GM11168 (cell line): ENCODE data around the gene MBD5.
"Not testable (repeated sequence)": the region's sequence is repeated elsewhere in the genome, so short reads cannot be mapped to it uniquely, and the experiment has no call there.

Source experiments
- in situ Hi-C: fragments of 300-500 bp; cut with MboI; formaldehyde crosslinking; loops from one replicate; pipeline ENCODE4 v1.12.0; 2022; ENCODE audit warnings: low sequenced_read_pairs; ENCODE audit not compliant: unreplicated experiment

MBD5 gene

GRCh38 chr2:148531669-148532428 lies 511.0 kb downstream of the MBD5 start:
- in situ Hi-C loops = no loop called here

- in situ Hi-C loops = no loop called here
Observed at GRCh38 chr2:148533004-148533403, 512.1 kb downstream of the MBD5 start.

- in situ Hi-C loops = no loop called here
Observed at GRCh38 chr2:148533685-148534084, 512.8 kb downstream of the MBD5 start.

- in situ Hi-C loops = no loop called here
Observed at GRCh38 chr2:148534416-148535204, 513.7 kb downstream of the MBD5 start.

GRCh38 chr2:148538375-148538774 lies 517.5 kb downstream of the MBD5 start:
- in situ Hi-C loops = no loop called here

- in situ Hi-C loops = no loop called here
Observed at GRCh38 chr2:148540022-148540421, 519.1 kb downstream of the MBD5 start.

- in situ Hi-C loops = no loop called here
Observed at GRCh38 chr2:148541792-148542191, 520.9 kb downstream of the MBD5 start.

- in situ Hi-C loops = no loop called here
Observed at GRCh38 chr2:148542614-148543013, 521.7 kb downstream of the MBD5 start.

- in situ Hi-C loops = not testable (repeated sequence)
Observed at GRCh38 chr2:148543088-148543540, 522.2 kb downstream of the MBD5 start.

- in situ Hi-C loops = no loop called here
Observed at GRCh38 chr2:148545390-148546256, 524.7 kb downstream of the MBD5 start.

GRCh38 chr2:148546270-148546669 lies 525.4 kb downstream of the MBD5 start:
- in situ Hi-C loops = no loop called here

GRCh38 chr2:148548716-148549400 lies 528.0 kb downstream of the MBD5 start:
- in situ Hi-C loops = no loop called here

GRCh38 chr2:148552675-148553331 lies 531.9 kb downstream of the MBD5 start:
- in situ Hi-C loops = loop anchor here (25.0 kb wide), 1 partner anchor 434 kb away; no protein-coding TSS in a partner anchor

GRCh38 chr2:148553332-148553887 lies 532.5 kb downstream of the MBD5 start:
- in situ Hi-C loops = loop anchor here (25.0 kb wide), 1 partner anchor 434 kb away; no protein-coding TSS in a partner anchor

GRCh38 chr2:148554459-148555247 lies 533.8 kb downstream of the MBD5 start:
- in situ Hi-C loops = loop anchor here (25.0 kb wide), 1 partner anchor 433 kb away; no protein-coding TSS in a partner anchor

- in situ Hi-C loops = loop anchor here (25.0 kb wide), 1 partner anchor 432 kb away; no protein-coding TSS in a partner anchor
Observed at GRCh38 chr2:148555622-148556294, 534.9 kb downstream of the MBD5 start.

GRCh38 chr2:148557844-148558436 lies 537.0 kb downstream of the MBD5 start:
- in situ Hi-C loops = loop anchor here (25.0 kb wide), 1 partner anchor 429 kb away; no protein-coding TSS in a partner anchor
